A172 (cell line): ENCODE results near the gene PLG. TPM values are rescaled to one million over a fixed set of nuclear protein-coding genes. Genes with fewer than 3 reads are reported as not detected.

Experiments
- total RNA-seq: library from RNA; depleted of rRNA; stranded (reverse); fragments of >200 nt; shearing (Covaris generic); gene quantifications from 2 replicates; pipeline ENCODE4 v1.2.3, GENCODE V29; 2014; rRNA removed

Gene PLG
- total RNA-seq, 1 experiment from 2014 or later, result not detected

Other genes with a start within 250 kb of the PLG start
- not detected in 2 replicates for gene LPA, start 38.0 kb upstream of the PLG start, total RNA-seq